GM18499 (cell line): ENCODE results near the gene HELZ.
"Not testable (repeated sequence)": the region's sequence is repeated elsewhere in the genome, so short reads cannot be mapped to it uniquely, and the experiment has no call there.

Experiments
- ATAC-seq: cut with Tn5 transposase; IDR thresholded peaks from one replicate; pipeline ENCODE4 v1.9.1; 2021; ENCODE audit warnings: moderate number of reproducible peaks; ENCODE audit not compliant: insufficient read depth, unreplicated experiment

HELZ gene

GRCh38 chr17:67197023-67197422 is 48.0 kb downstream of the HELZ start:
- ATAC-seq, result not testable (repeated sequence)

GRCh38 chr17:67196422-67196821 is 48.6 kb downstream of the HELZ start:
- no peak for ATAC-seq

GRCh38 chr17:67194134-67194533 is 50.9 kb downstream of the HELZ start:
- ATAC-seq, result no peak

- ATAC-seq, result no peak
These were observed 57.1 kb downstream of the HELZ start for GRCh38 chr17:67187927-67188326.

- ATAC-seq, result no peak
These were observed 58.2 kb downstream of the HELZ start for GRCh38 chr17:67186782-67187181.

GRCh38 chr17:67183531-67183930 is 61.5 kb downstream of the HELZ start:
- ATAC-seq, result no peak

GRCh38 chr17:67181825-67182224 is 63.2 kb downstream of the HELZ start:
- no peak for ATAC-seq

GRCh38 chr17:67180275-67180674 is 64.7 kb downstream of the HELZ start:
- ATAC-seq, result no peak

- no peak for ATAC-seq
These were observed 66.4 kb downstream of the HELZ start for GRCh38 chr17:67178555-67178954.

- ATAC-seq, result no peak
These were observed 67.3 kb downstream of the HELZ start for GRCh38 chr17:67177732-67178131.

- ATAC-seq, result no peak
These were observed 70.8 kb downstream of the HELZ start for GRCh38 chr17:67174190-67174589.

- ATAC-seq, result peak; percentile 90
These were observed 73.4 kb downstream of the HELZ start for GRCh38 chr17:67171560-67171959.

- no peak for ATAC-seq
These were observed 76.5 kb downstream of the HELZ start for GRCh38 chr17:67168496-67168895.

- no peak for ATAC-seq
These were observed 79.8 kb downstream of the HELZ start for GRCh38 chr17:67165201-67165600.

- ATAC-seq, result no peak
These were observed 80.7 kb downstream of the HELZ start for GRCh38 chr17:67164302-67164701.

- no peak for ATAC-seq
These were observed 82.2 kb downstream of the HELZ start for GRCh38 chr17:67162771-67163170.

- ATAC-seq, result no peak
These were observed 83.4 kb downstream of the HELZ start for GRCh38 chr17:67161573-67161972.

- no peak for ATAC-seq
These were observed 84.2 kb downstream of the HELZ start for GRCh38 chr17:67160791-67161190.

GRCh38 chr17:67157732-67158639 is 87.0 kb downstream of the HELZ start:
- ATAC-seq, result no peak

GRCh38 chr17:67156269-67157199 is 88.5 kb downstream of the HELZ start:
- no peak for ATAC-seq

GRCh38 chr17:67152824-67153223 is 92.2 kb downstream of the HELZ start:
- ATAC-seq, result no peak
